ENCODE data around the gene PPP1R15B.

PPP1R15B gene

DNA sequence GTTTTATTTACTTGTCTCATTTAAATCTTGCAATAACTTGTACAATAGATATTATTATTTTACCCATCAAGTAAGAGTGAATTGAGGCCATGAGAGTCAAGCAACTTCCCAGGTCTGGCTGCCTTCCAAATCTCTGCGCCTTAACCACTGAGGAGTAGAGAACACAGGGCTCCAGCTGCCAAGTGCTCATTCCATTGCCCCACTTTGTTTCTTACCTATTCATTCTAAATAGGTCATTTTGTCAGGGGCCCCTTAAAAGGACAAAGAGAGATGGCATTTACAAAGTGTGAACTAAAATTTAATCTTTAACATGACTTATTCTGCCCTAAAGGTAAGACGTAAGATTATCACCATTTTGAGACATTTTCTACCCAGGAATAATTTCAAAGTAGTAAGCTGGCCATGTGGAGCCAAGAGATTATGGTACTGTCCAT, 3.5 kb downstream of the PPP1R15B start:
- Histone ChIP-seq H3K9me3 (ENCODE audit: control insufficient read depth, insufficient read depth, low read length) (no peaks in the 10 kb centered on the region), H3K36me3 (ENCODE audit: insufficient read depth, low read length) (peaks cover 3% of the 10 kb centered on the region), H3K9ac (ENCODE audit: low read depth, low read length) (peak overlapping the region; percentile 89), H3K4me1 (ENCODE audit: insufficient read depth, low read length) (no peaks in the 10 kb centered on the region)

DNA sequence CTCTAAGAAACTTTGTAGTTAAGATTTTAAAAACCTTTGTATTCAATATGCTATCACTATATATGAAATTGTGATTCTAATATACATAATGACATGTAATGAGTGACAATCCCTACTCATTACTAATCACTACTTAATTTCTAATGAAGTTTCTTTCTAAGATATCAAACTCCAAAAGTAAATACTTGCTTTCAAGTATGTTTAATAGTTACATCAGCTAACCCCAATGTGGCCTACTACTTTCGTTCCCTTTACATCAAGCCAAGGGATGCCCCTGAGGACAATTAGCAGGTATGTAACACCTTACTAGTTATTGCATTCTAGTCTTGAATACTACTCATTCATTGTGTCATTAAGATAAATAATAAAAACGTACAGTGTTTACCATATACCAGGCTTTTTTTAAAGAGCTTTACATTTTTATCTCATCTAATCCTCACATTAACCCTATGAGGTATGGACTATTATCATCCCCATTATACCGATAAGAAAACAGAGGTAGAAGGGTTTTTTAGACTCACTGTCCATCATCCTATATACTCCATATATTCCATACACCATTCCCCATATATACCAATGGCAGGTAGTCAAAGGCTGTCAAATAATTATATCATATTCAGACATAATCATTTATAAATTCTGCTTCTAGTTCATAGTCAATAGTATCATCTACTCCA, 4.2 kb downstream of the PPP1R15B start:
- Histone ChIP-seq H3K4me1 (ENCODE audit: insufficient read depth, low read length) (no peaks in the 10 kb centered on the region), H3K36me3 (ENCODE audit: insufficient read depth, low read length) (peaks cover 4% of the 10 kb centered on the region), H3K9me3 (ENCODE audit: control insufficient read depth, insufficient read depth, low read length) (no peaks in the 10 kb centered on the region), H3K9ac (ENCODE audit: low read depth, low read length) (peak overlapping the region; percentile 89)

DNA sequence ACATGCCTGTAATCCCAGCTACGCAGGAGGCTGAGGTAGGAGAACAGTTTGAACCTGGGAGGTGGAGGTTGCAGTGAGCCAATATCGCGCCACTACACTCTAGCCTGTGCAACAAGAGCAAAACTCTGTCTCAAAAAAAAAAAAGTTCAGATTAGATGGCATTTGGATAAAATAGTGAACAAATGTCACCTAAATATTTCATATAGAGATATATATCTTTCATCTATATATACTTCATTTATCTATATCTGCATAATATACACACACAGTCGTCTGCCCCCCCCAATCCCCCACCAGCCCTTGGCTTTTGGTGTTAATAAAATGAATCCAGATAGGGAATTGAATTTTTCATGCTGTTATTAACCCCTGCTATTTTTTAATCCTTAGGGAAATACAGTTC, 5.0 kb downstream of the PPP1R15B start:
- 0 out of 2 replicates have a peak overlapping the region, but pooled peaks have one; percentile 89 for H3K9ac ChIP-seq (ENCODE audit: low read depth, low read length)
- H3K4me1 ChIP-seq (ENCODE audit: insufficient read depth, low read length): no peaks in the 10 kb centered on the region
- no peaks in the 10 kb centered on the region for H3K9me3 ChIP-seq (ENCODE audit: control insufficient read depth, insufficient read depth, low read length)
- H3K36me3 ChIP-seq (ENCODE audit: insufficient read depth, low read length): peaks cover 7% of the 10 kb centered on the region

DNA sequence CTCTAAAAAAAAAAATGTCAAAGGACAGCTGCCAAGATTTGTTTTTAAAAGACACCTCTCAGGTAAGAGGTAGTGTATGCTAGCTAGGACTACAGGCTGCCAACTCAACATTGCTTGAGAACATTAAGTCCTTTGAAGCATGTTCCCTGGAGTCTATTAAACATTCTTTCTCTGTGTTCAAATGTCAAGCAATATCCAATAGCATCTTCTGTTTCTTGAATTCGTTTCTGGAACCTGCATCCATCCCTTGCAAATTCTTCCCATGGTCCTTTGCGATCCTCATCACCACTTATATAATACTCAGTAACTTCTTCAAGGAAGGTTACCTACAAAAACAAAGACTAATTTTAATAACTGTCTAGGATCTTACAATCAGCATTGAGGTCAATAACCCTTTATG, 5.6 kb downstream of the PPP1R15B start:
- H3K9ac ChIP-seq (ENCODE audit: low read depth, low read length): no peak overlapping the region
- H3K9me3 ChIP-seq (ENCODE audit: control insufficient read depth, insufficient read depth, low read length): no peaks in the 10 kb centered on the region
- H3K4me1 ChIP-seq (ENCODE audit: insufficient read depth, low read length): no peaks in the 10 kb centered on the region
- H3K36me3 ChIP-seq (ENCODE audit: insufficient read depth, low read length): peaks cover 7% of the 10 kb centered on the region

DNA sequence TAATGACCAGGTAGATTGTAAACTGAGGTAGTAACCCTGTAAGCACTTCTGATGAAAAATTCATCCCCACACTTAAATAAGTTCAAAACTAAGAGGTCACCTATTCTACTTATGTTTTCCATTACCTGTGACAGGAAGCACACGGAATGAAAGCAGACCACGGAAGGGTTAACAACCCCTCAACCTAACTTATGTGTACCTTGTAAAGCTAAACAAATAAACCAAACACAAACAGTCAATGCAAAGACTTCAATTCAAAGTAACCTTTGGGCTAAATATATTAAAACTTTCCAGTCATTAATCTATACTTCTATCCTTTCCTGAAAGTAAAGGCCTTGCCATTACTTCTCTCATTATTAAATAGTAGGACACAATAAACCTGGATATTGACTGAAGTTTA, 7.0 kb downstream of the PPP1R15B start:
- Histone ChIP-seq H3K36me3 (ENCODE audit: insufficient read depth, low read length) (peaks cover 7% of the 10 kb centered on the region), H3K9ac (ENCODE audit: low read depth, low read length) (no peak overlapping the region), H3K9me3 (ENCODE audit: control insufficient read depth, insufficient read depth, low read length) (no peaks in the 10 kb centered on the region), H3K4me1 (ENCODE audit: insufficient read depth, low read length) (no peaks in the 10 kb centered on the region)

DNA sequence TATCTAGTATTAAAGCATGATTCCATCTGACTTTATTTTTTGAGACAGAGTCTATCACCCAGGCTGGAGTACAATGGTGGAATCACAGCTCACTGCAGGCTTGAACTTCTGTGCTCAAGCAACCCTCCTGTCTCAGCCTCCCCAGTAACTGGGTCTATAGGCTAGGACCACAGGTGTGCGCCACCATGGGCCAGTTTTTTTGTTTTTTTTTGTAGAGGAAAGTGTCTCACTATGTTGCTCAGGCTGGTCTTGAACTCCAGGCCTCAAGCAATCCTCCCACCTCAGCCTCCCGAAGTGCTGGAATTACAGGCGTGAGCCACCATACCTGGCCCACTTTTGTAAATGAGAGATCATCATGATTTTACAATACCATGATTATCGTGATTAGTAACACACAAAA, 9.2 kb downstream of the PPP1R15B start:
- Histone ChIP-seq H3K9ac (ENCODE audit: low read depth, low read length) (no peak overlapping the region), H3K36me3 (ENCODE audit: insufficient read depth, low read length) (peaks cover 7% of the 10 kb centered on the region), H3K9me3 (ENCODE audit: control insufficient read depth, insufficient read depth, low read length) (no peaks in the 10 kb centered on the region), H3K4me1 (ENCODE audit: insufficient read depth, low read length) (no peaks in the 10 kb centered on the region)

DNA sequence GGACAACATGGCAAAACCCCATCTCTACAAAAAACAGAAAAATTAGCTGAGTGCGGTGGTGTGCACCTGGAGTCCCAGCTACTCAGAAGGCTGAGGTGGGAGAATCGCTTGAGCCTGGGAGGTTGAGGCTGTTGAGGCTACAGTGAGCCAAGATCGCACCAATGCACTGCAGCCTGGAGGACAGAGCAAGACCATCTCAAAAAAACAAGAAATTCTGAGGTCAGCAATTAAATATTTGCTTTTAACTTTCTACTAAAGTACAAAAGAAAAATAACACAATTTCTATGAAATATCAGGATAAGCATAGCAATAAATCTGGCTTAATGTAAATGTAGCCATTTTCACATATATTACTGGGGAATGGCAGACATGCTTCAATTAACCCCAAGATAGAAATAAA, 9.9 kb downstream of the PPP1R15B start:
- no peaks in the 10 kb centered on the region for H3K4me1 ChIP-seq (ENCODE audit: insufficient read depth, low read length)
- peaks cover 7% of the 10 kb centered on the region for H3K36me3 ChIP-seq (ENCODE audit: insufficient read depth, low read length)
- H3K9ac ChIP-seq (ENCODE audit: low read depth, low read length): no peak overlapping the region
- H3K9me3 ChIP-seq (ENCODE audit: control insufficient read depth, insufficient read depth, low read length): no peaks in the 10 kb centered on the region

DNA sequence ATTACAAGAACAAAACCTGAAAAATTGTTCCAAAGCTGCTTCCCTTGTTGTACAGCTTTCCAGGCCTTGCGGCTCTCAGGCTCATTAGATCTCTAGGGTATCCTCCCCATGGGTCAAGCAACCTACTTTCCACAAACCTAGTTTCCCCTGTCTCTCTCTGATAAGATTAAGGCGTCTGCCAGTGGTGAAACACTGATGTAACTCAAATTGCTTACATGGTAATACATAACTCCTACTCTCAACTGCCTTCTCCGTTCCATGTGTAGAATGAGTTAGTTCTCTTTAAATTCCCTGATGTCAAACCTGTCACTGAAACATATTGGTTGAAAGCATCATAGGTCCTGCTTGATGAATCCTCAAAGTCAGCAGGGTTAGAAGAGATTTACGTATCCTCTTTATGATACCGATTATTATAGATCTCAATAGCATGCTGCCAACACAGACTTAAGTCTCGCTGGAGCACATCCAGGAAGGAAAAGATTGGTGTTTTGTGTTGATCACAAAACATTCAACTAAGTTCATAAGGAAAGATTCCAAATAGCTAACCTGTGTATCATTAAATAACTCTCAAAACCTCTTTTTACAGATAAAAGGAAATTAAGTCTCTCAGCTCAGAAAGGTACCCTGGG, 10.6 kb downstream of the PPP1R15B start:
- Histone ChIP-seq H3K4me1 (ENCODE audit: insufficient read depth, low read length) (no peaks in the 10 kb centered on the region), H3K36me3 (ENCODE audit: insufficient read depth, low read length) (peaks cover 7% of the 10 kb centered on the region), H3K9ac (ENCODE audit: low read depth, low read length) (no peak overlapping the region), H3K9me3 (ENCODE audit: control insufficient read depth, insufficient read depth, low read length) (no peaks in the 10 kb centered on the region)

DNA sequence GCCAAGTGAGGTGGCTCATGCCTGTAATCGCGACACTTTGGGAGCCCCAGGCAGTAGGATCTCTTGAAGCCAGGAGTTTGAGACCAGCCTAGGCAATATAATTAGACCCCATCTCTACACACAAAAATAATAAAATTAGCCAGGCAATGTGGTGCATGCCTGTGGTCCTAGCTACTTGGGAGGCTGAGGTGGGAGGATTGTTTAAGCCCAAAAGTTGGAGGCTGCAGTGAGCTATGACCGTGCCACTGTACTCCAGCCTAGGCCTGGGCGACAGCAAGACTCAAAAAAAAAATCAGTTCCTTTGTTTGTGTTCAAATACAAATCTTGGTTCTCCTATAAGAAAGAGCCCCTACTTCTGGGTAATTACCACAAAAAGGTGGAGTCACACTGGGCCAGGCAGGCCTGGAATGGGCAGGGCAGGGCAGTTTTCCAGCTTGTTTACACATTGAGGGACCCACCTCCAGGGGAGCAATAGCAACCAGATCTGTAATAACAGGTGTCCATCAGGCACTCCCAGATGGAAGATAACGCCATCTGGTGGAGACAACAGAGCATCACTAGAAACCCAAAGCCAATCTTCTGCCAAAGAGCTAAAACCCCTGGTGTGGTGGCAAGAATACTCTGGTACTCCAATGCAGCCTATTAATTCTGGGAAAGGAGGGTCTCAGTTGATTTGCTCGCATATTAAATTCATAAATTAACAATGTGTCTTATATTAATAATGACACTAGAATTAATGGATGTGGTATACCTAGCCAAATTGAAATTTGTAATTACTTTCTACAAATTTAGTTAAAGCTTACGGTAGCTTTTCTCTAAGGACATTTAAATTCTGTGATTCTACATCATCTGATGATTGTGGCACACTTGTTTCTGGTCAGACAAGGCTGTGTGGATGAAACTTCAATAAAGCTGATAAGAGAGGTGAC, 13.2 kb downstream of the PPP1R15B start:
- no peaks in the 10 kb centered on the region; the same call in 1 of the 2 replicates for H3K9me3 ChIP-seq (ENCODE audit: control insufficient read depth, insufficient read depth, low read length)
- H3K4me1 ChIP-seq (ENCODE audit: insufficient read depth, low read length): no peaks in the 10 kb centered on the region
- H3K36me3 ChIP-seq (ENCODE audit: insufficient read depth, low read length): peaks cover 4% of the 10 kb centered on the region
- H3K9ac ChIP-seq (ENCODE audit: low read depth, low read length): no peak overlapping the region

DNA sequence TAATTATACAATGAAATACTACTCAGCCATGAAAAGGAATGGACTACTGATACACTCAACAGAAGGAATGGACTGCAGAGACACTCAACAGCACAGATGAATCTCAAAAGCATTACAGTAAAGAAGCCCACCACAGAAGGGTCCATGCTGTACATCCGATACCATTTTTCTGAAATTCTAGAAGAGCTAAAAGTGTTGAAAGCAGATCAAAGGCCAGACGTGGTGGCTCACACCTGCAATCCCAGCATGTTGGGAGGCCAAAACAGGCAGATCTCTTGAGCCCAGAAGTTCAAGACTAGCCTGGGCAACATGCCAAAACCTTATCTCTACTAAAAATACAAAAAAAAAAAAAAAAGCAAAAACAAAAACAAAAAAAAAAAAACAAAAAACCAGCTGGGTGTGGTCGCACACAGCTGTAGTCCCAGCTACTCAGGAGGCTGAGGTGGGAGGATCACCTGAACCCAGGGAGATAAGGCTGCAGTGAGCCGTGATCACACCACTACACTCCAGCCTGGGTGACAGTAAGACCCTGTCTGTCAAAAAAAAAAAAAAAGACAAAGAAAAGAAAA, 15.5 kb downstream of the PPP1R15B start:
- Histone ChIP-seq H3K36me3 (ENCODE audit: insufficient read depth, low read length) (no peaks in the 10 kb centered on the region), H3K9me3 (ENCODE audit: control insufficient read depth, insufficient read depth, low read length) (no peaks in the 10 kb centered on the region; the same call in 1 of the 2 replicates), H3K9ac (ENCODE audit: low read depth, low read length) (no peak overlapping the region), H3K4me1 (ENCODE audit: insufficient read depth, low read length) (no peaks in the 10 kb centered on the region)

DNA sequence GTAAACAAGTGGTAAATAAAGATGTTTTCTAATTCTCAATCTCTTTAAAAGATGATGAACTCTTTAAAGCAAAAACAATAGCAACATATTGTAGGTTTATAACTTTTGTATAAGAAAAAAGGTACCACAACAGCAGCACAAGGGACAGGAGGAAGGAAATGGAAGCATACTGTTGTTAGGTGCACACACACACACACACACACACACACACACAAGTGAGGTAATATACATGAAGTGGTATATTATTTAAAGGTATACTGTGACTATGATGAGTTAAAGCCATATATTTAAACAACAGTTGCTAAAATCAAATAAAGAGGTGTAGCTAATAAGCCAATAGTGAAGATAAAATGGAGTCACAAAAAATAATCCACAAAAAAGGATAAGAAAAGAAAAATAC, 20.0 kb downstream of the PPP1R15B start:
- Histone ChIP-seq H3K36me3 (ENCODE audit: insufficient read depth, low read length) (no peaks in the 10 kb centered on the region), H3K4me1 (ENCODE audit: insufficient read depth, low read length) (no peaks in the 10 kb centered on the region)

DNA sequence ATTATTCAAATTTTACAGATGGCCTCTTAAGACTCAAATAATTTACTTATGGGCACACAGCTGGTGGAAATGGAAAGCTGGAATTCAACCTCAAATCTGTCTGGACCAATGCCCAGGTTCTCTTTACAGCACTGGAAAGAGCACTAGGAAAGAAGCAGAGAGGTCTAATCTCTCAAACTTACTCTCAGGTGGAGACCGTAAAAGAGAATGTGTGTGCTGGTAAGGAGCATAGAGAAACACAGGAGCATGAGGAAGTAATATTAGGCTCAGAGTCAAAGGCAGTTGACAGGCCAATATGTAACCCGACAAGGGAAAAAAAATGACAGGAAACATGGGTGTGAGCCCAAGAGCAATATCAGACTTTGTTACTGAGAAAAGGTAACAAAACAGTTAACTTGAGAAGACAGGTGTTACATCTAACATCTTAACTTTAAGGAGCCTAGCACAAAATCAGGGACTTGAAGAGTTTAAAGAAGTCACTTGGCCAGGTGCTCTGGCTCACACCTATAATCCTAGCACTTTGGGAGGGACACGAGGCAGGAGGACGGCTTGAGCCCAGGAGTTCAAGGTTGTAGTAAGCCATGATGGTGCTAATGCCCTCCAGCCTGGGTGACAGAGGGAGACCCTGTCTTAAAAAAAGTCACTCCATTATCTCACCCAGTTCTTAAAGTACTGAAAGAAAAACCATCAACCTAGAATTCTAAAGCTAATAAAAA, 20.7 kb downstream of the PPP1R15B start:
- no peaks in the 10 kb centered on the region for H3K36me3 ChIP-seq (ENCODE audit: insufficient read depth, low read length)
- no peak overlapping the region for H3K9ac ChIP-seq (ENCODE audit: low read depth, low read length)
- H3K4me1 ChIP-seq (ENCODE audit: insufficient read depth, low read length): no peaks in the 10 kb centered on the region
- no peaks in the 10 kb centered on the region; the same call in 1 of the 2 replicates for H3K9me3 ChIP-seq (ENCODE audit: control insufficient read depth, insufficient read depth, low read length)

More for the DNA sequence above, 20.0 kb downstream of the PPP1R15B start:
- Histone ChIP-seq H3K9ac (ENCODE audit: low read depth, low read length) (no peak overlapping the region), H3K9me3 (ENCODE audit: control insufficient read depth, insufficient read depth, low read length) (no peaks in the 10 kb centered on the region; the same call in 1 of the 2 replicates)

DNA sequence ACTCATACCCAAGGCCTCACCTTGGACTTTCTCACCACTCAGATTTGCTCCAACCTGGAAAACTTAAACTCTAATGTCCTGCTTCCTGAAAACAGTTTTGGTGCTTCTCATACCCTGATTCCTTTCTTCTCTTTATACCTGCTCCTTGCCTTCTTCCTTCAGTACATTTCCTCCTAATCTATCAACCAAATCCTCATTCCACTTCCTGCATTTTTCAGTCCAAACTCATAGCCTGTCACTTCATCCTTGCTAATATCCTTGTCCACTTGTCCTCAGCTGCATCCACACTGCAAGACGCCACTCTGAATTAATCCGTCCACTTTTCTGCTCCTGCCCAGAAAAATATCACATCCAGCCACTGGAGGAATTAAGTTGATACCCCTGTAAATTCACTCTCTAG, 25.9 kb downstream of the PPP1R15B start:
- Histone ChIP-seq H3K9ac (ENCODE audit: low read depth, low read length) (no peak overlapping the region), H3K4me1 (ENCODE audit: insufficient read depth, low read length) (no peaks in the 10 kb centered on the region), H3K9me3 (ENCODE audit: control insufficient read depth, insufficient read depth, low read length) (no peaks in the 10 kb centered on the region), H3K36me3 (ENCODE audit: insufficient read depth, low read length) (no peaks in the 10 kb centered on the region)
